Fibroblast of pulmonary artery (primary cell): ENCODE data around the gene NF1.

Experiments
- DNase-seq: peaks from one replicate; pipeline ENCODE4 v3.0.0-alpha.2; 2010; ENCODE audit warnings: low read depth
- H3K4me3 ChIP-seq: replicated peaks from 2 replicates; pipeline ENCODE4 v1.5.1; 2011; ENCODE audit warnings: low read depth, mild to moderate bottlenecking, control low read depth, low read length, moderate library complexity
- TF ChIP-seq, protein P1 (sequence below): IDR thresholded peaks from 2 replicates; pipeline ENCODE4 v1.5.1; 2011; ENCODE audit warnings: mild to moderate bottlenecking, control low read depth, low read length, inconsistent platforms; ENCODE audit errors: missing control alignments

Gene NF1

GRCh38 chr17:31425282-31426040 lies 330.7 kb downstream of the NF1 start:
- TF ChIP-seq, protein P1, sequence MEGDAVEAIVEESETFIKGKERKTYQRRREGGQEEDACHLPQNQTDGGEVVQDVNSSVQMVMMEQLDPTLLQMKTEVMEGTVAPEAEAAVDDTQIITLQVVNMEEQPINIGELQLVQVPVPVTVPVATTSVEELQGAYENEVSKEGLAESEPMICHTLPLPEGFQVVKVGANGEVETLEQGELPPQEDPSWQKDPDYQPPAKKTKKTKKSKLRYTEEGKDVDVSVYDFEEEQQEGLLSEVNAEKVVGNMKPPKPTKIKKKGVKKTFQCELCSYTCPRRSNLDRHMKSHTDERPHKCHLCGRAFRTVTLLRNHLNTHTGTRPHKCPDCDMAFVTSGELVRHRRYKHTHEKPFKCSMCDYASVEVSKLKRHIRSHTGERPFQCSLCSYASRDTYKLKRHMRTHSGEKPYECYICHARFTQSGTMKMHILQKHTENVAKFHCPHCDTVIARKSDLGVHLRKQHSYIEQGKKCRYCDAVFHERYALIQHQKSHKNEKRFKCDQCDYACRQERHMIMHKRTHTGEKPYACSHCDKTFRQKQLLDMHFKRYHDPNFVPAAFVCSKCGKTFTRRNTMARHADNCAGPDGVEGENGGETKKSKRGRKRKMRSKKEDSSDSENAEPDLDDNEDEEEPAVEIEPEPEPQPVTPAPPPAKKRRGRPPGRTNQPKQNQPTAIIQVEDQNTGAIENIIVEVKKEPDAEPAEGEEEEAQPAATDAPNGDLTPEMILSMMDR, result no peak
- no peak overlapping the region for H3K4me3 ChIP-seq
- DNase-seq, result no peak
